ENCODE results near the gene MRPS2.
"Not testable (repeated sequence)": the region's sequence is repeated elsewhere in the genome, so short reads cannot be mapped to it uniquely, and the experiment has no call there.

Gene MRPS2

DNA sequence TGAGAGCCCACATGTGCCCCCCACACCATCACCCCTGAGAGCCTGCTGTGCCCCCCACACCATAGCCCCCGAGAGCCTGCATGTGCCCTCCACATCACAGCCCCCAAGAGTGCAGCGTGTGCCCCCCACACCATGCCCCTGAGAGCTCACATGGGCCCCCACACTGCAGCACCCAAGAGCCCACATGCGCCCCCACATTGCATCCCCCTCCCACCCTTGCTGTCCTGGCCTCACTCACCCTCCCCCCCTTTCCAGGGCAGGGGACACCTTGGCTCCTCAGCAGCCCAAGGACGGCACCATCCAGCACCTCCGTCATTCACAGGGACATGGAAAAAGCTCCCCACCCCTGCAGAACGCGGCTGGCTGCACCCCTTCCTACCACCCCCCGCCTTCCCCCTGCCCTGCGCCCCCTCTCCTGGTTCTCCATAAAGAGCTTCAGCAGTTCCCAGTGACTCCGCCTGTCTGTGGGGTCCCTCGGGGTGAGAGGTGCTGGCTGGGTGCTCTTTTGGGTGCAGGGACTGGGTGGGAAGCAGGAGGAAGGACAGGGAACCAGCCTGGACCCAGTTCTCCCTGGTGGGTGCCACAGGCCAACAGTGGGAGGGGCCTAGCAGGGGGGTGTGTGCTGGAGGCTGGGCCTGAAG is 25.7 kb downstream of the MRPS2 start:
- no peak for ATAC-seq
- no peaks in the 10 kb centered on the region for H3K4me1 Mint-ChIP-seq
- H3K27me3 Mint-ChIP-seq, result peaks cover 43% of the 10 kb centered on the region
- H3K27ac Mint-ChIP-seq, result no peak overlapping the region
- H3K9me3 Mint-ChIP-seq, result no peaks in the 10 kb centered on the region
- no peaks in the 10 kb centered on the region for H3K36me3 Mint-ChIP-seq
- H3K4me3 Mint-ChIP-seq, result no peak overlapping the region

DNA sequence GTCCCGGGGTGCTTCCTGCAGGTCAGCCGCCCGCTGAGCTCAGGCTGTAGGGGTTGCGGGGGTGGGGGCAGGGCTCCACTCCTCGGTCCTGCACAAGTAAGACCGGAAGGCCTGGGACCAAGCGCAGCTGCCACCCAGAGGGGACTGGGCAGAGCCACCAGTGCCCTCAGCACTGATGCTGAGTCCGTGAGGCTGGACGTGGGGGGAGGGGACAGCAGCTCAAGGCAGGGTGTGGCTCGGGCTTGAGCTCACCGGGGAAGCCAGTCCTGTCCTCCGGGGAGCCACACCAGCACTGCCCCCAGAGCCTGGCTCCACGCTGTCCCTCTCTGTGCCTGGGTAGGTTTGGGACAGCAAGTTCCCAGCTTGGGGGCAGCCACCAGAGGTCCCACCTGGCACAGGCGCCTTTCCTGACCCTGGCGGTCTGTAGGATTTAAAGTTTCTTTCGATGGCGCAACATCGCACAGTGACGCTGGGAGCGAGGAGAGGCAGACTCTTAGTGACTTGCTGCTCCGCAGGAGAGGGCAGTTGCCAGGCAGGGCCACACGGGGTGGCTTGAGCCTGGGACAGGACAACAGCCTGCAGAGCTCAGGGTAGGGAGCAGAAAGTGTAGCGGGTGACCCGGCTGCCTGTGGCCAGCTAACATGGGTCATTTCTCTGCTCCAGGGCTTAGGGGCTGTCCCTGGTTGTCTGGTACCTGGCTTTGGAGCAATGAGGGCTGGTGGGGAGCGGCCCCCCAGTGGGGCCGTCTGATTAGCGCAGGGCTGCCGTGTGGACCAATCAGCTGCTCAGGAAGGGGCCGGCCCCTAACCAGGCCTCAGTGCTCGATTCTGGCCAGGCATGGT is 26.5 kb downstream of the MRPS2 start:
- ATAC-seq, result no peak
- Mint-ChIP-seq H3K27ac (no peak overlapping the region), H3K4me1 (no peaks in the 10 kb centered on the region), H3K36me3 (no peaks in the 10 kb centered on the region), H3K4me3 (no peak overlapping the region), H3K9me3 (no peaks in the 10 kb centered on the region), H3K27me3 (peaks cover 43% of the 10 kb centered on the region)

DNA sequence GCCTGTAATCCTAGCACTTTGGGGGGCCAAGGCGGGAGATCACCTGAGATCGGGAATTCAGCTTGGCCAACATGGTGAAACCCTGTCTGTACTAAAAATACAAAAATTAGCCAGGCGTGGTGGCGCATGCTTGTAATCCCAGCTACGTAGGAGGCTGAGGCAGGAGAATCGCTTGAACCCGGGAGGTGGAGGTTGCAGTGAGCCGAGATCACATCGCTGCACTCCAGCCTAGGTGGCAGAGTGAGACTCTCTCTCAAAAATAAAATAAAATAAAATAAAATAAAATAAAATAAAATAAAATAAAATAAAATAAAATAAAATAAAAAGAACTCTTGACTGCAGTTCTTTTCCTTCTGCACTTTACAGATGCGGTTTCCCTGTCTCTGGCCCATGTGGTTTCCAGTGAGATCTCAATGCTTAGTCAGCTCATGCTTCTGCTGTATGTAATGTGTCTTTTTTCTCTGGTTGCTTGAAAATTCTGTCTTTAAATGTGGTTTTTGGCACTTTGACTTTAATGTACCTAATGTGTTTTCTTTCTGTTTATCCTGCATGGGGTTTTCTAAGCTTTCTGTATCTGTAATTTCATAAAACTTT is 28.5 kb downstream of the MRPS2 start:
- H3K4me3 Mint-ChIP-seq, H3K4me1 Mint-ChIP-seq, H3K9me3 Mint-ChIP-seq, ATAC-seq, H3K27ac Mint-ChIP-seq, H3K36me3 Mint-ChIP-seq: not testable (repeated sequence)
- H3K27me3 Mint-ChIP-seq, result peaks cover 38% of the 10 kb centered on the region

DNA sequence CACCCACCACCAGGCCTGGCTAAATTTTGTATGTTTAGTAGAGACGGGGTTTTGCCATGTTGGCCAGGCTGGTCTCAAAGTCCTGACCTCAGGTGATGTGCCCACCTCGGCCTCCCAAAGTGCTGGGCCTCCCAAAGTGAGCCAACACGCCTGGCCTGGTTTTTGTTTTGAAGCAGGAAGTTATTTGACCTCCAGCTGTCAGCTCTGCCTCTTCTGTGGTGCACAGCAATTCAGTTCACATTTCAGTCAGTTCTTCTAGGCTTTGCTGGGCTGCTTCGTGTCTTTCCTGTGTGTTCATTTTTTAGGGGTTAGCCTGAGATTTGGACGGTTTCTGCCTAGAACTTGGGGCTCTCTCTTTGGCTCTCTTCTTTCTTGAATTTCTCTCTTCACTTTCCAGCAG is 29.7 kb downstream of the MRPS2 start:
- no peak overlapping the region for H3K4me3 Mint-ChIP-seq
- no peaks in the 10 kb centered on the region for H3K4me1 Mint-ChIP-seq
- H3K27ac Mint-ChIP-seq, result no peak overlapping the region
- ATAC-seq, result no peak
- H3K9me3 Mint-ChIP-seq, result no peaks in the 10 kb centered on the region
- no peaks in the 10 kb centered on the region for H3K36me3 Mint-ChIP-seq
- H3K27me3 Mint-ChIP-seq, result peaks cover 48% of the 10 kb centered on the region

DNA sequence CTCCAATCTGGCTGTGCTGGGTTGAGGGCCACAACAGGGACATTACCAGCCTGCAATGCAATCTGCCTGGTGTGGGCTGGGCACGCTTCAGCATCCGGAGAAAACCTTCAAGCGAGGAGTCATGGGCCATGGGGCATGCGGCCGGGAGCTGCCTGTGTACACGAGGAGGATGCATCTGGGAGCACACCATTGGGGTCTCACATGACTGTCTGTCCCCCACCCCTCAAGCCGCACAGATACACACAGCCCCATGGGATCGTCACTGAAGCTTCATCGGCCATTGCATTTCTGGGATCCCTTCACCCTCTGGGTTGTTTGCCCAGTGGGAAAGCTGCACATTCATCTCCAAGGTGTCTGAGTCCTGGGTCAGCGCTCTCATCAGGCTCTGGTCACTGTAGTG is 30.6 kb downstream of the MRPS2 start:
- no peaks in the 10 kb centered on the region for H3K4me1 Mint-ChIP-seq
- H3K27me3 Mint-ChIP-seq, result peaks cover 48% of the 10 kb centered on the region
- no peak for ATAC-seq
- H3K27ac Mint-ChIP-seq, result no peak overlapping the region
- H3K36me3 Mint-ChIP-seq, result no peaks in the 10 kb centered on the region
- H3K4me3 Mint-ChIP-seq, result no peak overlapping the region
- no peaks in the 10 kb centered on the region for H3K9me3 Mint-ChIP-seq

DNA sequence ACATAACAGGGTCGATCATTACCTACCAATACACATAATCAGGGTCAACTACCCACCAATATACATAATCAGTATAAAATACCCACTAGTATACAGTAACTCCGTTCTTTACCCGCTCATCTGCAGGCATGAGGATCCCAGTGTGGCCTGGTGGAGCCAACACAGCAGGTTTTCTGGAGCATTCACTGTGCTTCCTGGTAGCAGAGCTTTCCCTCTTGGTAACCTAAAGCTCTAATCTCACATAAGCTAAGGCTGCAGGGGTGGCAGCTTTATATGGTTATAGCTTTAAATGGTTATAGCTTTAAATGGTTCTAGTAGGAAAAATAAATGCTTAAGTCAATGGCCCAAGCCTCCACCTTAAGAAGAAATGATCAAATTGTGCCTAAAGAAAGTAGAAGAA is 32.6 kb downstream of the MRPS2 start:
- no peaks in the 10 kb centered on the region for H3K36me3 Mint-ChIP-seq
- no peak overlapping the region for H3K27ac Mint-ChIP-seq
- H3K4me1 Mint-ChIP-seq, result no peaks in the 10 kb centered on the region
- no peaks in the 10 kb centered on the region for H3K9me3 Mint-ChIP-seq
- no peak overlapping the region for H3K4me3 Mint-ChIP-seq
- peaks cover 48% of the 10 kb centered on the region for H3K27me3 Mint-ChIP-seq
- ATAC-seq, result no peak

DNA sequence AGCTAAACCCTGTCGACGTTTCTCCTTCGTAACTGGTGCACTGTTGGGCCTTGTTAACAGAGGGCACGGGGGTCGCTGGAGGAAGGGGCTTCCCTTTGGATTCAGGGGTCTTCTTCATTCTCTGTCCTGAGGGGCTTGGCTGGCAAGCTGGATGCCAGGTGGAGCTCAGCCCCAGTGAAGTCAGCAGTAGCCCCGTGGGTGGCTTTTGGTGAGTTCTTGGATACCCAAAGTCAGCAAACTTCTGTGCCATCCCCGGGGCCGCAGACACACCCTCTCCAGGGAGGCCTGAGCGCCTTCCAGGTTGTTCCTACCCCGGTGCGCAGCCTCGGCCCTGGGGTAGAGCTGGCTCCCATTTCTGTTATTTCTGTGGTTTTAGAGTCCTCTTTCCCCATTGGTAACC is 33.2 kb downstream of the MRPS2 start:
- no peak overlapping the region for H3K4me3 Mint-ChIP-seq
- no peaks in the 10 kb centered on the region for H3K4me1 Mint-ChIP-seq
- no peaks in the 10 kb centered on the region for H3K9me3 Mint-ChIP-seq
- no peak for ATAC-seq
- H3K27ac Mint-ChIP-seq, result no peak overlapping the region
- H3K36me3 Mint-ChIP-seq, result no peaks in the 10 kb centered on the region
- H3K27me3 Mint-ChIP-seq, result peaks cover 53% of the 10 kb centered on the region

DNA sequence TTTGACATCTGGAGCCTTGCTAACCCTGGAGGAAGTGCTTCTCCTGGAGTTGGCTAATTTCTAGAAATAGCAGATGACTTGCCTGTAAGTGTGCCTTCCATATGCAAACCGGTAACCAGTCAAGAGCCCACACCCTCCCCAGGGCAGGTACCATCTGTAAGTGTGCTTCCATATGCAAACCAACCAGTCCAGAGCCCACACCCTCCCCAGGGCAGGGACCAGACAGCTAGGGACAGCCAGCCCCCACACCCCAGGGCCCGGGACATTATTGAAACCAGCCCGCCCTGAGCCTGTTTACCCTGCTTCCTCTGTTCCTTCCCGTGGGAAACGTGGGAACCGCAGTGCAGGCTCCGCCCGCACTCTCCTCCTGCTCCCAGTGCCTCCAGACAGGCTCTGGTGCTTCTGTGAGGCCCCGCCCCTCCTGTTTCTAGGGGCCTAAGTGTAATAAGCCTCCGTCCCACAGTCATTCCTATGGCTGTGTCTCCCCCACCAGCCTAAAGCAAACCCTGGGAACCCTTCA is 33.8 kb downstream of the MRPS2 start:
- not testable (repeated sequence) for H3K4me3 Mint-ChIP-seq, H3K27ac Mint-ChIP-seq, ATAC-seq, H3K9me3 Mint-ChIP-seq, H3K36me3 Mint-ChIP-seq, H3K4me1 Mint-ChIP-seq
- peaks cover 53% of the 10 kb centered on the region for H3K27me3 Mint-ChIP-seq

DNA sequence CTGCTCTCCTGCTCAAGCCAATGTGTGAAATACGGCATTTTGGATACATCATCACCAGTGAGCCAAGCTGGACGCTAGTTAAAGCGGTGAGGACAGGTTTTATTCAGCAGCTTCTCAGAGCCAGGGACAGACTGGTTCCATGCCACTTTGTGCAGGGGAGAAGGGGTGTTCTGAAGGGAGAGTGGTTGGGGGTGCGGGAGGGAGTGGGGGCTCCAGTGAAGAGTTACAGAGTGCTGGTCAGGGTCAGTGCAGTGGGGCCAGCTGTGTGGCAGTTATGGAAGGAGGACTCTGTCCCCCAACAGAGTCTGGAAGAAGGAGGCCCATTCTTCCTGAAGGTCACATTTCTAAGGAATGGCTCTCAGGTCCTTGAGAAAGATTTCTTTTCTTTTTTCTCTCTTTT is 34.3 kb downstream of the MRPS2 start:
- not testable (repeated sequence) for H3K36me3 Mint-ChIP-seq, H3K4me3 Mint-ChIP-seq, H3K4me1 Mint-ChIP-seq, ATAC-seq, H3K9me3 Mint-ChIP-seq, H3K27ac Mint-ChIP-seq
- peaks cover 53% of the 10 kb centered on the region for H3K27me3 Mint-ChIP-seq

DNA sequence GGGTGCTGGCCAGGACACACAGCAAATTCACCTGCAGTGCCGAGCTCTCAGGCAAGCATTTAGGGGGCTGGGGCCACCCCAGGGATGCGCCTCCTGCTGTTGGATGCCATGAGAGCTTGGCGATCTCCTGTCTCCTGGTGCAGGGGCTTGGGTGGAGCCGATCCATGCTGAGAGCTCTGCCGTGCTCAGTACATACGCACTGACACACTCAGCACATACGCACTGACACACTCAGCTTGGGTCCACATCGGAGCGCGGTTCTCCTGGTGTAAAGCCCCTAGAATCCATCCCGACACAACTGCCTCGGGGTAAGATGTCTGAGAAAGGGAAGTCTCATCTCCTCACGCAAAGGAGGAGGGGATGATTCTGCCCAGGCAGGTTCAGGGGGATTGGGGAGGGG is 35.1 kb downstream of the MRPS2 start:
- H3K9me3 Mint-ChIP-seq, H3K4me1 Mint-ChIP-seq, H3K36me3 Mint-ChIP-seq, H3K27ac Mint-ChIP-seq, H3K4me3 Mint-ChIP-seq, ATAC-seq: not testable (repeated sequence)
- H3K27me3 Mint-ChIP-seq, result peaks cover 53% of the 10 kb centered on the region

DNA sequence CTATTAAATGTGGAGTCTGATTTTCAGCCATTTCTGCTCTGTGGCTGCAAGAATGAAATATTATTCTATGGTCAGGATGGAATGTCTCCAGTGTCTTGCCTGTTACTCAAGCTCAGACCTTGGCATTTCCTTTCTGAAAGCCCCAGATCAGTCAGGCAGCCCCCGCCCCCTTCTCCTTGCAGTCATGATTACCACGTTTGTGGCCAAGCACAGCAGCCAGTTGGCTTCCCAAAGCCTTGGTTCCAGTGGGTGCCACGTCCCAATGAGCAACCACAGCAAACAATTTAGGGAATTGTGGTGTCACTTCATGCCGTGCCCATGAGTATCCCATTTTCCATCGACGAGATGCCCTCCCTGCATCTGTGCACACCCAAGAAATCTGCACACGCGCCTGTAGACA is 35.7 kb downstream of the MRPS2 start:
- no peak overlapping the region for H3K27ac Mint-ChIP-seq
- no peaks in the 10 kb centered on the region for H3K4me1 Mint-ChIP-seq
- peaks cover 48% of the 10 kb centered on the region for H3K27me3 Mint-ChIP-seq
- H3K36me3 Mint-ChIP-seq, result no peaks in the 10 kb centered on the region
- H3K4me3 Mint-ChIP-seq, result no peak overlapping the region
- no peaks in the 10 kb centered on the region for H3K9me3 Mint-ChIP-seq
- no peak for ATAC-seq

DNA sequence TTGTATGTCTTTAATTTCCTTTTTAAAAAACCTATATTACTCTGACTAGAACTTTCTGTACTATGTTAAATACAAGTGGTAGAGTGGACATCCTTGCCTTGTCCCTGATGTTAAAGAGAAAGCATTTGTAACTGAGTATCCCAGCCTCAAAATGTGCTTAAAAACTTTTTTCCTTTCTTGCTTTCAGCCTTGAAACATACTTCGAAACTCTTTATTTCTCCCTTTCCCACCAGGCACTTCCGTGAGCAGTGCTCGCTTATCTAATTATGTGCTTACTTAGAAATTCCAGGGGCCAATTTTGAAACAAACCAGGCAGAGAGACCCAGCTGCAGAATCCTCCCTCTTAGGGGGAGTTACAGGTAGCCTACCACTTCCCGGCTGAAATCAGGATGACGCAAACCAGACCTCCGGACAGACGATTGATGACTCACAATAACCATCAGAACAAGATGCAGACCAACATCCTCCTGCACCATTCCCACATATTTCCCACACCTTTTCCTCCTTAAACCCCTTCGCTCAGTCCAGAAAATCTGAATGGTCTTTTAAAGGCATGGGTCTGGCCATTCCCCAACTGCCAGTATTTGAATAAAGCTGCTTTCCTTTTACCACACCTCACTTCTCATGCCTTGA is 42.9 kb downstream of the MRPS2 start:
- not testable (repeated sequence) for ATAC-seq, H3K4me3 Mint-ChIP-seq, H3K9me3 Mint-ChIP-seq, H3K27ac Mint-ChIP-seq, H3K4me1 Mint-ChIP-seq, H3K36me3 Mint-ChIP-seq
- H3K27me3 Mint-ChIP-seq, result peaks cover 26% of the 10 kb centered on the region

DNA sequence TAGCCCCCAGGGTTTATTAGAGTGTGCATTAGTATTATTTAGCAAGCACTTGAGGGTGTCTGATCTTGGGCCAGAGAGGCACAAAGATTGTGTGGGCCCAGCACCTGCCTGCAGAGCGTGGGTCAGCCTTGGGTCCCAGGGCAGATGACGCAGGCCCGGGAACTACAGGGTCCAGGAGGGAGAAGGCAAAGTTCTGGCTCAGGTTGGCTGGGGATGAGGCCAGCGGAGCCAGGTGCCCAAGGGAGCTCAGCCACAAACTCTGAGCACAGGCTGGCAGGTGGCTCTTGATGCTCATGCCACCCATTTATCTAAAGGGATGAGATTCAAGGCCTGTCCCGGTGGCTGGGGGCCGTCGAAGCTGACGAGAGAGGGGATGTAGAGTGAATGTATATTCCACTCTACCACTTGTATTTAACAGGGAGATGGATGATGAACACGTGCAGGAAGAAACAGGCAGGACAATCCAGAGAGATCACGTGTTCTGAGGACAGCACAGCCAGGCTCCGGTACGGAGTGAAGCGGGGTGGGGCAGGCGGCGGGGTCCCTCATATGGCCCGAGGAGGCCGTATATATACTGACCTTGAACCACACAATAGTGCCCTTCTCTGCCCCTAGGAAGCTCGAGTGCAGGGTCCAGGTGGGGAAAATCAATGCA is 44.6 kb downstream of the MRPS2 start:
- H3K27me3 Mint-ChIP-seq, result peaks cover 20% of the 10 kb centered on the region
- no peaks in the 10 kb centered on the region for H3K4me1 Mint-ChIP-seq
- no peaks in the 10 kb centered on the region for H3K9me3 Mint-ChIP-seq
- peak; percentile 5 for ATAC-seq
- H3K27ac Mint-ChIP-seq, result no peak overlapping the region
- H3K4me3 Mint-ChIP-seq, result no peak overlapping the region
- no peaks in the 10 kb centered on the region for H3K36me3 Mint-ChIP-seq

DNA sequence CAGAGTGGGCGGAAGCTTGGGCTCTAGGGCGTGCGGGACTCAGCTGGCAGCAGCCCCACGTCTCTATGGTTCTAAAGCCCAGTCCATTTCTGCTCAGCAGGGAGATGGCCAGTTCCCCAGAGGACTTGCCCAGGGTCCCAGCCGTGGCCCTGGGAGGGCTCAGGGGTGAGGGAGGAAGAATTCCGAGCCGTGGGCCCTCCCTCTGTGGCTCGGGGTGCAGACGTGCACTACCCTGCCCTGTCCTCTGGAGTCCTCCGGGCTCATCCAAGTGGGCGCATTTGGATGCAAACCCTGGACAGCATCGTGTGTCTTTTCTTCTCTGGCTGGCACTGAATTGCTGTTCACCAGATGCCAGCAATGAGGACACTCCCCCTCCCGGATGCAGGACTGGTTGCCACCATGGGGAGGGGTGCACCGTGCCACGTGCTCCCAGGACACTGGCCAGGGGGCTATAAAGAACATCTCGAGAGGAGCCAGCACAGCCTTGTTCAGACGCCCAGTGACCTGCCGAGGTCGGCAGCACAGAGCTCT is 45.2 kb downstream of the MRPS2 start, which contains the start of gene OBP2A:
OBP2A (plus strand) TSS at position 481 of the 531 bp plus-strand sequence. CDS start 55 bp downstream, outside the sequence.
- H3K27me3 Mint-ChIP-seq, result peaks cover 21% of the 10 kb centered on the region
- not testable (repeated sequence) for H3K36me3 Mint-ChIP-seq, H3K27ac Mint-ChIP-seq, H3K9me3 Mint-ChIP-seq, H3K4me1 Mint-ChIP-seq, H3K4me3 Mint-ChIP-seq
- ATAC-seq, result peak; percentile 21
